HepG2 (cell line): ENCODE results near the gene GRB7. TPM values are rescaled to one million over a fixed set of nuclear protein-coding genes. Genes with fewer than 3 reads are reported as not detected.

ENCODE experiments used
- ATF1 ChIP-seq: IDR thresholded peaks from 2 replicates; pipeline ENCODE4 v1.6.1; 2016; ENCODE audit warnings: mild to moderate bottlenecking, control low read depth
- FOXP4 ChIP-seq: sonication (generic); formaldehyde crosslinking; IDR thresholded peaks from 2 replicates; pipeline ENCODE4 v1.4.0; 2020; ENCODE audit warnings: missing genetic modification reagents
- JUNB ChIP-seq: sonication (generic); formaldehyde crosslinking; IDR thresholded peaks from 2 replicates; pipeline ENCODE4 v1.8.0; 2022; ENCODE audit warnings: missing genetic modification reagents, mild to moderate bottlenecking, borderline replicate concordance
- MLLT10 ChIP-seq: sonication (generic); formaldehyde crosslinking; IDR thresholded peaks from 2 replicates; pipeline ENCODE4 v1.4.0; 2020; ENCODE audit warnings: missing genetic modification reagents
- MTF1 ChIP-seq: sonication (generic); formaldehyde crosslinking; IDR thresholded peaks from 2 replicates; pipeline ENCODE4 v1.5.0; 2020; ENCODE audit warnings: missing genetic modification reagents
- NR2F2 ChIP-seq: IDR thresholded peaks from 2 replicates; pipeline ENCODE4 v1.6.1; 2012; ENCODE audit warnings: low read depth, inconsistent platforms, borderline replicate concordance
- PAXIP1 ChIP-seq: sonication (generic); formaldehyde crosslinking; conservative IDR thresholded peaks from 2 replicates; pipeline ENCODE4 v1.4.0; 2020; ENCODE audit warnings: mild to moderate bottlenecking, missing genetic modification reagents, moderate library complexity
- PLRG1 ChIP-seq: fragments of 450-650 bp; conservative IDR thresholded peaks from 2 replicates; pipeline ENCODE4 v1.6.1; 2016
- RAD51 ChIP-seq: fragments of 450-650 bp; IDR thresholded peaks from 2 replicates; pipeline ENCODE4 v1.6.1; 2016; ENCODE audit warnings: borderline replicate concordance
- RELA ChIP-seq: sonication (generic); formaldehyde crosslinking; IDR thresholded peaks from 2 replicates; pipeline ENCODE4 v1.4.0; 2020; ENCODE audit warnings: missing genetic modification reagents
- SMAD3 ChIP-seq: sonication (generic); formaldehyde crosslinking; IDR thresholded peaks from 2 replicates; pipeline ENCODE4 v1.4.0; 2020; ENCODE audit warnings: missing genetic modification reagents
- USF2 ChIP-seq, 2 experiments: sonication (generic) in 1 of 2; formaldehyde crosslinking in 1 of 2; IDR thresholded peaks; 2 replicates each; pipeline versions ENCODE4 v1.5.1 to v1.6.1; 2011 to 2020; ENCODE audit warnings: borderline replicate concordance in 1 of 2, low read depth in 1 of 2, low read length in 1 of 2, mild to moderate bottlenecking in 1 of 2, missing genetic modification reagents in 1 of 2, moderate library complexity in 1 of 2
- ZNF124 ChIP-seq: sonication (generic); formaldehyde crosslinking; IDR thresholded peaks from 2 replicates; pipeline ENCODE4 v1.4.0; 2020; ENCODE audit warnings: missing genetic modification reagents
- ZNF224 ChIP-seq: sonication (generic); formaldehyde crosslinking; IDR thresholded peaks from 2 replicates; pipeline ENCODE4 v1.5.0; 2020; ENCODE audit warnings: mild to moderate bottlenecking, missing genetic modification reagents
- ZNF225 ChIP-seq: sonication (generic); formaldehyde crosslinking; IDR thresholded peaks from 2 replicates; pipeline ENCODE4 v1.4.0; 2020; ENCODE audit warnings: mild to moderate bottlenecking, missing genetic modification reagents
- ZNF670 ChIP-seq: sonication (generic); formaldehyde crosslinking; IDR thresholded peaks from 2 replicates; pipeline ENCODE4 v1.8.0; 2022; ENCODE audit warnings: mild to moderate bottlenecking, missing genetic modification reagents, borderline replicate concordance
- ZNF709 ChIP-seq: sonication (generic); formaldehyde crosslinking; IDR thresholded peaks from 2 replicates; pipeline ENCODE4 v1.5.0; 2020; ENCODE audit warnings: mild to moderate bottlenecking, missing genetic modification reagents
- polyA plus RNA-seq, 8 experiments: library from polyadenylated mRNA; depleted of rRNA in 3 of 8; stranded (reverse) in 7 of 8; unstranded in 1 of 8; fragments of >200 nt; fragmentation: Illumina TruSeq in 4 of 8; extraction: Trizol in 4 of 8; gene quantifications; 2 replicates each; pipeline versions ENCODE4 v1.2.1 to v1.2.3, GENCODE V29; 2011 to 2016; ENCODE audit warnings: low read depth in 4 of 8, missing spikeins in 1 of 8, mixed read lengths in 1 of 8; ENCODE audit not compliant: insufficient read depth in 1 of 8
- total RNA-seq, 5 experiments: library from RNA; depleted of rRNA; stranded (reverse); fragments of >200 nt; fragmentation: Illumina TruSeq; extraction: Trizol; gene quantifications; 2 replicates each; pipeline ENCODE4 v1.2.3, GENCODE V29; 2016; ENCODE audit warnings: low read depth in 1 of 5
- TF ChIP-seq, protein P1 (sequence below): sonication (generic); formaldehyde crosslinking; IDR thresholded peaks from 2 replicates; pipeline ENCODE4 v1.4.0; 2020; ENCODE audit warnings: missing genetic modification reagents
- TF ChIP-seq, protein P2 (sequence below): sonication (generic); formaldehyde crosslinking; conservative IDR thresholded peaks from 2 replicates; pipeline ENCODE4 v1.8.0; 2022; ENCODE audit warnings: low read depth, missing genetic modification reagents

The GRB7 gene
- total and polyA plus RNA-seq, 2 of the 13 experiments (the other 11 are each of a cell fraction or from before 2014, with no cell fraction given): 60.2 to 77.7 TPM

DNA sequence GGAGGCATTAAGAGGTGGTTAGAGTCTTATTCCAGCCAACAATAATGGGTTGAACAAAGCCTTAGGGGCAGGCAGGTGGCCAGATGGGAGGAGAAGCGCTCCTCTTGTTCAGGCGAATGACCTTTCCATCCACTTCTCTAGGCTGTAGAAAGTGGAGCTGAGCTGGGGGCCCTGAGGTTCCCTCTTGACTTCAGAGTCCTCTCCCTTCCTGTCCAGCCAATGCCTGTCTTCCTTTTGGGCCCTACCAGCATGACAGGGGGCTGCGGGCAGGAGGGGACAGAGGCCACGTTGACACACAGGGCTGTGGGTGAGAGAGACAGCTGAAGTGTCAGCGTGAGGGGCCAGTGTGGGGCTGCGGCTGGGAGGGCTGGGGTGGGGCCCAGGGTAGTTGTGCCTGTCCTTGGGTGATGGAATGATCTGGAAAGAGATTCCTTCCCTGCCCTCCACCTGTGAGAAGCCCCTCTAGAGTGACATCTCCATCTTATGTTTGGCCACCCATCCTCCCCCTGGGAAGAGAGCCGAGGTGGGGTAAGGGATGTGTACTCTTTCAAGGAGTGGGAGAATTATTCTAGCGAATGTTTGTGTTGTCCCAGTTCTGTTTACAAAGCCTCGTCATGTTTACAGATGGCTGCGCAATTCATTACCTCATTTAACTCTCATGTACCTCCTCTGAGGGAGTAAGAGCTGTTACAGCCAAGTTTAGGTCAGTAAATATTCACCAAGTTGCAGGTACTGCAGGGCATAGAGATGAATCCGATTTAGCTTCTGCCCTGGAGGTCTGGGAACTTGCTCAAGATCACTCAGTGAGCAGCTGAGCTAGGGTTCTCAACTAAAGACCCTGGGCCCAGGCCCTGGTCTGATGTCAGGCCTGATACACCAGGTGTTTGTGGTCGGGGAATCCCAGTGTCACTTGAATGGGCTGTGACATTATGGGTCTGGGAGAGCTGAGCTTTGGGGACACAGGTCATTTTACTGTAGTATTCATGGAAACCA, 34.5 kb upstream of the GRB7 start (continued):
- TF ChIP-seq USF2 (IDR thresholded peaks at IDR 0.05; ENCODE audit: low read depth, low read length) (no peak), USF2 (CRISPR knock-in tag; IDR thresholded peaks at IDR 0.05; ENCODE audit: borderline replicate concordance) (no peak), PAXIP1 (CRISPR knock-in tag) (peak; percentile 95), PLRG1 (no peak), ZNF670 (CRISPR knock-in tag) (no peak), ZNF124 (no peak), MTF1 (CRISPR knock-in tag) (no peak), NR2F2 (no peak), MLLT10 (no peak), JUNB (CRISPR knock-in tag) (peak; percentile 35; the same call in 1 of the 2 replicates), SMAD3 (peak; percentile 88), ZNF225 (CRISPR knock-in tag) (no peak), ZNF224 (CRISPR knock-in tag) (no peak), ZNF709 (CRISPR knock-in tag) (no peak), ATF1 (no peak), RELA (no peak), FOXP4 (CRISPR knock-in tag) (peak; percentile 96), RAD51 (no peak)
- TF ChIP-seq, protein P1, sequence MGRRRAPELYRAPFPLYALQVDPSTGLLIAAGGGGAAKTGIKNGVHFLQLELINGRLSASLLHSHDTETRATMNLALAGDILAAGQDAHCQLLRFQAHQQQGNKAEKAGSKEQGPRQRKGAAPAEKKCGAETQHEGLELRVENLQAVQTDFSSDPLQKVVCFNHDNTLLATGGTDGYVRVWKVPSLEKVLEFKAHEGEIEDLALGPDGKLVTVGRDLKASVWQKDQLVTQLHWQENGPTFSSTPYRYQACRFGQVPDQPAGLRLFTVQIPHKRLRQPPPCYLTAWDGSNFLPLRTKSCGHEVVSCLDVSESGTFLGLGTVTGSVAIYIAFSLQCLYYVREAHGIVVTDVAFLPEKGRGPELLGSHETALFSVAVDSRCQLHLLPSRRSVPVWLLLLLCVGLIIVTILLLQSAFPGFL (CRISPR knock-in tag): no peak
- TF ChIP-seq, protein P2, sequence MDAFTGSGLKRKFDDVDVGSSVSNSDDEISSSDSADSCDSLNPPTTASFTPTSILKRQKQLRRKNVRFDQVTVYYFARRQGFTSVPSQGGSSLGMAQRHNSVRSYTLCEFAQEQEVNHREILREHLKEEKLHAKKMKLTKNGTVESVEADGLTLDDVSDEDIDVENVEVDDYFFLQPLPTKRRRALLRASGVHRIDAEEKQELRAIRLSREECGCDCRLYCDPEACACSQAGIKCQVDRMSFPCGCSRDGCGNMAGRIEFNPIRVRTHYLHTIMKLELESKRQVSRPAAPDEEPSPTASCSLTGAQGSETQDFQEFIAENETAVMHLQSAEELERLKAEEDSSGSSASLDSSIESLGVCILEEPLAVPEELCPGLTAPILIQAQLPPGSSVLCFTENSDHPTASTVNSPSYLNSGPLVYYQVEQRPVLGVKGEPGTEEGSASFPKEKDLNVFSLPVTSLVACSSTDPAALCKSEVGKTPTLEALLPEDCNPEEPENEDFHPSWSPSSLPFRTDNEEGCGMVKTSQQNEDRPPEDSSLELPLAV: no peak
